Pulmonary artery endothelial cell (primary cell): ENCODE results near the gene OOSP3. TPM values are rescaled to one million over a fixed set of nuclear protein-coding genes. Genes with fewer than 3 reads are reported as not detected.

Experiments used
- DNase-seq: peaks from one replicate; pipeline ENCODE4 v3.0.0-alpha.2; 2011; ENCODE audit warnings: low read depth, low spot score
- total RNA-seq: library from RNA; depleted of rRNA; stranded (reverse); fragments of >200 nt; gene quantifications from 2 replicates; pipeline ENCODE4 v1.2.3, GENCODE V29; 2014

Gene OOSP3
- total RNA-seq, 1 donor from 2014 or later = not detected

DNA sequence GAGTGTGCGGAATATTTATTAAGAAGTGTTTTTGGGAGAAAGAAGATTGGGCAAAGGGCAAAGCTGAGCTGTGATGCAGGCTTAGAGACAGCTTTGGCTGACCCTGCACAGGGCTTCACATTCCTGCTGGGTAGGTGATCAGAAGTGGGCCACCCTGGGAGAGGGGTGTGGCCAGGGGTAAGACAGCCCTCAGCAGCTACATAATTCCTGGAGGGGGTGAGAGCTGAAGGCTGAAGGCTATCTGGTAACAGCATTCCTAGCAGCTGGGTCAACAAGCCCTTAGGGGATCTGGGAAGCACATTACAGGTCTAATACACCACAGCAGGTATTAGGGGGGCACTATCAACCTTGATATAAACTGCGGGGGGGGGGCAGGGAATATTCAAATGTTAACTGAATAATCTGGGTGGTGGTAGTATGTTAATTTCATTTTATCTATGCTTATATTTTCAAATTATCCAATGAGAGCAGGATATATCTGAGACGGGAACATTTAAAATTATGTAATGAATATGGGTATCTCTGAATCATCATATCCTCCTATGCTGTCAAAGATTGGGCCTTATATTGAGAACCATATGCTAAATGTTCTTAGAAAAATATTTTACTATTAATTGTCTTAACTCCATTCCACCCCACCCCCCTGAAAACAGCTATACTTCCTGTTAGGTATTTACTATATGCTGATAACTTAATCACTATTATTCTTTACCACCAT lies 65.6 kb downstream of the OOSP3 start:
- DNase-seq = no peak

- no peak for DNase-seq
Measured at GRCh38 chr11:59944720-59945119, 66.1 kb downstream of the OOSP3 start.

Other genes with a start within 250 kb of the OOSP3 start
- gene PATL1, start 209.7 kb upstream of the OOSP3 start, total RNA-seq = 5.0 and 5.6 TPM in 2 replicates
- not detected in 2 replicates for gene OR10V1, start 164.9 kb upstream of the OOSP3 start, total RNA-seq
- 26.7 and 26.8 TPM in 2 replicates for gene STX3, start 123.4 kb upstream of the OOSP3 start, total RNA-seq
- 53.9 and 63.1 TPM in 2 replicates for gene MRPL16, start 68.0 kb upstream of the OOSP3 start, total RNA-seq
- gene CBLIF, start 33.3 kb upstream of the OOSP3 start, total RNA-seq = not detected in 2 replicates
- gene TCN1, start 12.3 kb upstream of the OOSP3 start, total RNA-seq = not detected in 2 replicates
- not detected in 2 replicates for gene OOSP1, start 59.6 kb downstream of the OOSP3 start, total RNA-seq
- not detected in 2 replicates for gene OOSP4A, start 85.3 kb downstream of the OOSP3 start, total RNA-seq
- not detected in 2 replicates for gene OOSP4B, start 138.4 kb downstream of the OOSP3 start, total RNA-seq
- not detected in 2 replicates for gene OOSP2, start 161.6 kb downstream of the OOSP3 start, total RNA-seq
- not detected in 2 replicates for gene MS4A3, start 177.9 kb downstream of the OOSP3 start, total RNA-seq
- not detected in 2 replicates for gene MS4A2, start 209.9 kb downstream of the OOSP3 start, total RNA-seq